Fibroblast of mammary gland (primary cell): ENCODE results near the gene OR51F2.
"Not testable (repeated sequence)": the region's sequence is repeated elsewhere in the genome, so short reads cannot be mapped to it uniquely, and the experiment has no call there.

ENCODE experiments used
- DNase-seq: peaks from one replicate; pipeline ENCODE4 v3.0.0-alpha.2; 2010; ENCODE audit warnings: low read depth
- H3K4me3 ChIP-seq: 2 replicates; pipeline ENCODE4 v1.5.1; 2011; ENCODE audit warnings: low read depth, mild to moderate bottlenecking, low read length, moderate library complexity; ENCODE audit not compliant: control insufficient read depth
- CTCF ChIP-seq: conservative IDR thresholded peaks from 2 replicates; pipeline ENCODE4 v1.5.1; 2011; ENCODE audit warnings: low read depth, low read length, inconsistent platforms; ENCODE audit not compliant: control insufficient read depth, insufficient read depth

Gene OR51F2

GRCh38 chr11:4848908-4849532 lies 27.9 kb downstream of the OR51F2 start, which contains the start of gene OR51S1:
OR51S1 (minus strand) TSS chr11:4849208; CDS start chr11:4849208, 0 bp downstream.
- no peak for TF ChIP-seq CTCF
- H3K4me3 ChIP-seq = no peak within 1 kb of the TSS
- DNase-seq = no peak

GRCh38 chr11:4851033-4851432 lies 29.9 kb downstream of the OR51F2 start:
- TF ChIP-seq CTCF = no peak
- no peak overlapping the region for H3K4me3 ChIP-seq
- DNase-seq = no peak

GRCh38 chr11:4854286-4854685 lies 33.2 kb downstream of the OR51F2 start:
- not testable (repeated sequence) for DNase-seq, H3K4me3 ChIP-seq

GRCh38 chr11:4862447-4863236 lies 41.5 kb downstream of the OR51F2 start:
- no peak overlapping the region for H3K4me3 ChIP-seq
- TF ChIP-seq CTCF = no peak
- no peak for DNase-seq

GRCh38 chr11:4863876-4864275 lies 42.8 kb downstream of the OR51F2 start:
- no peak for TF ChIP-seq CTCF
- no peak for DNase-seq
- no peak overlapping the region for H3K4me3 ChIP-seq

GRCh38 chr11:4865855-4866254 lies 44.7 kb downstream of the OR51F2 start:
- TF ChIP-seq CTCF = no peak
- no peak for DNase-seq
- H3K4me3 ChIP-seq = no peak overlapping the region
